GM23248 (cell line): Measurements from ENCODE around the gene SH3YL1.

Source experiments
- EZH2 ChIP-seq: fragments of 200-600 bp; sonication (generic); IDR thresholded peaks from 2 replicates; pipeline ENCODE4 v1.6.1; 2018; ENCODE audit warnings: antibody characterized with exemption, mild to moderate bottlenecking; ENCODE audit not compliant: insufficient read depth, poor library complexity, severe bottlenecking
- EZH2phosphoT487 ChIP-seq: fragments of 200-600 bp; sonication (generic); IDR thresholded peaks from 2 replicates; pipeline ENCODE4 v1.6.1; 2018; ENCODE audit warnings: antibody characterized with exemption, moderate library complexity, mild to moderate bottlenecking, low read depth; ENCODE audit not compliant: insufficient read depth

DNA sequence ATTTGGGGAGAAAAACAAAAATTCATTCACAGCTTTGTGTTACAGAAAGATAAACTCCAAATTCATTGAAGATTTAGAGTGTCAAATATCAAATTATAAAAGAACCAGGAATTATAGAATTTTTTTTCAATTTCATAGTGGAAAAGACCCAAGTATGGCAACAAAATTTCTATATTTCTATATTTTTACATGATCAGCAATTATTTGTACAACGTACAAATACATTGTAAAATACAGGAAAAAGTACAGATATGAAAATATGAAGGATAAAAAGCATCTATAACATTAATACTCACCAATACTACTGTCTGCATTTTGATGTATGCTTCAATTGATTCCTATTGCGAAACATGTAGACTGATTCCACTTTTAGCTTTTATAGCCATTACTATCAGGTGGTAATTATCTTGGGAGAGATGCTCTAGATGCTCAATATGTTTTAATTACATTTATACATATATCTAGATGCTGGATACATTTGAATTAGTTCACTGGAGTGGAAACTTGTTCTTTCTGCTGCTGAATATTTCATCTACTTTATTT lies 4.0 kb downstream of the SH3YL1 start:
- TF ChIP-seq EZH2phosphoT487 = no peak
- TF ChIP-seq EZH2 = no peak
